Endothelial cell (in vitro differentiated cells): ENCODE results near the gene RASA2. TPM values are rescaled to one million over a fixed set of nuclear protein-coding genes. Genes with fewer than 3 reads are reported as not detected.

Experiments used
- DNase-seq: peaks from one replicate; pipeline ENCODE4 v3.0.0; 2021; ENCODE audit warnings: low spot score
- H3K27ac Mint-ChIP-seq: one replicate; pipeline ENCODE4 v1.8.0; 2021; ENCODE audit warnings: mixed read lengths, inconsistent platforms; ENCODE audit not compliant: unreplicated experiment
- H3K27me3 Mint-ChIP-seq: one replicate; pipeline ENCODE4 v1.8.0; 2021; ENCODE audit warnings: mild to moderate bottlenecking, moderate library complexity, mixed read lengths, inconsistent platforms; ENCODE audit not compliant: unreplicated experiment
- H3K36me3 Mint-ChIP-seq: one replicate; pipeline ENCODE4 v1.8.0; 2021; ENCODE audit warnings: mild to moderate bottlenecking, low read depth, mixed read lengths, inconsistent platforms; ENCODE audit not compliant: unreplicated experiment
- H3K4me1 Mint-ChIP-seq: one replicate; pipeline ENCODE4 v1.8.0; 2021; ENCODE audit warnings: mild to moderate bottlenecking, mixed read lengths, inconsistent platforms; ENCODE audit not compliant: unreplicated experiment
- H3K4me3 Mint-ChIP-seq: one replicate; pipeline ENCODE4 v1.8.0; 2021; ENCODE audit warnings: mild to moderate bottlenecking, mixed read lengths, inconsistent platforms; ENCODE audit not compliant: unreplicated experiment
- H3K9me3 Mint-ChIP-seq: one replicate; pipeline ENCODE4 v1.8.0; 2021; ENCODE audit warnings: mixed read lengths, inconsistent platforms; ENCODE audit not compliant: unreplicated experiment
- total RNA-seq: library from RNA; stranded (reverse); fragmentation: NEBNext Ultra II Directional; extraction: Animal tissue kit (Norgen Biotek cat#: 25700); gene quantifications from one replicate; pipeline ENCODE4 v1.2.1, GENCODE V29; 2021; ENCODE audit not compliant: unreplicated experiment
- TF ChIP-seq, protein P1 (sequence below): fragments of 200-600 bp; sonication (generic); IDR thresholded peaks from one replicate; pipeline ENCODE4 v1.5.0; 2021; ENCODE audit warnings: antibody characterized with exemption; ENCODE audit not compliant: unreplicated experiment

Gene RASA2
- total RNA-seq, 1 donor from 2014 or later, result 32.5 TPM

DNA sequence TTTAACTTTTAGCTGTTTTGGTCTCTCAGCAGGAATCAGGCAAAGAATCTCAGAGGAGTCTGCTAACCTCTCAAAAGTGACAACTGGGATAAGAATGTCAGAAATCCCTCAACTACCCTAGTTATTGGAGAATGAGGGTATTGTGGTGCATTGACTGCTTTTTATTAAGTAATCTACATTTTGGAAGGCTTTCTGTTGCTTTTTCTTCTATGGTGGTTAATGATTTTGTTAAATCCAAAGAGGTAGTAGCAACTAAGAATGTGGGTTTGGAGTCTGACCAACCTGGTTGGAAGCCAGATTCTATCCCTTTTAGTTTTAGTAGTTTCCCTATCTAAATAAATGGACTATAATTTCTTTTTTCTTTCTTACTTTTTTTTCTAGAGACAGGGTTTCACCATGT, 156.6 kb downstream of the RASA2 start:
- no peak for DNase-seq
- Mint-ChIP-seq H3K27ac (no peak overlapping the region), H3K27me3 (peaks cover 2% of the 10 kb centered on the region), H3K9me3 (no peaks in the 10 kb centered on the region), H3K4me3 (no peak overlapping the region), H3K4me1 (peaks cover 12% of the 10 kb centered on the region), H3K36me3 (no peaks in the 10 kb centered on the region)
- TF ChIP-seq, protein P1, sequence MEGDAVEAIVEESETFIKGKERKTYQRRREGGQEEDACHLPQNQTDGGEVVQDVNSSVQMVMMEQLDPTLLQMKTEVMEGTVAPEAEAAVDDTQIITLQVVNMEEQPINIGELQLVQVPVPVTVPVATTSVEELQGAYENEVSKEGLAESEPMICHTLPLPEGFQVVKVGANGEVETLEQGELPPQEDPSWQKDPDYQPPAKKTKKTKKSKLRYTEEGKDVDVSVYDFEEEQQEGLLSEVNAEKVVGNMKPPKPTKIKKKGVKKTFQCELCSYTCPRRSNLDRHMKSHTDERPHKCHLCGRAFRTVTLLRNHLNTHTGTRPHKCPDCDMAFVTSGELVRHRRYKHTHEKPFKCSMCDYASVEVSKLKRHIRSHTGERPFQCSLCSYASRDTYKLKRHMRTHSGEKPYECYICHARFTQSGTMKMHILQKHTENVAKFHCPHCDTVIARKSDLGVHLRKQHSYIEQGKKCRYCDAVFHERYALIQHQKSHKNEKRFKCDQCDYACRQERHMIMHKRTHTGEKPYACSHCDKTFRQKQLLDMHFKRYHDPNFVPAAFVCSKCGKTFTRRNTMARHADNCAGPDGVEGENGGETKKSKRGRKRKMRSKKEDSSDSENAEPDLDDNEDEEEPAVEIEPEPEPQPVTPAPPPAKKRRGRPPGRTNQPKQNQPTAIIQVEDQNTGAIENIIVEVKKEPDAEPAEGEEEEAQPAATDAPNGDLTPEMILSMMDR, result no peak

DNA sequence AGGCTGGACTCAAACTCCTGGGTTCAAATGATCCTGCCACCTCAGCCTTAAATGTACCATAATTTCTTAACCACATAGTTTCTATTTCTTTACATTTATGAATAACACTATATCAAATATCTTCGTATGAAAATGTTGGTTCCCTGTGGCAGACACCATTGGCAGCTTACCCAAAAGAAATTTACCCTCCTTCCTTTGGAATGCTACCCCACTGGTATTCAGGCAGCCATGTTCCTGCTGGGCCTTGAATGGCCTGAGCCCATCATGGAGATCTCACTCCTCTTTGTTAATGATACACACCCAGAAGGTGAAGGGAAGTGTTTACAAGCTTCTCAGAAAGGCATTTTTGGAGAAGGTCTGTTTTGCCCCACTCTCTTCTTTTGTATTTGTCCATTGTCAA, 157.0 kb downstream of the RASA2 start:
- TF ChIP-seq, protein P1, result no peak
- H3K9me3 Mint-ChIP-seq, result no peaks in the 10 kb centered on the region
- no peak overlapping the region for H3K4me3 Mint-ChIP-seq
- DNase-seq, result no peak
- no peak overlapping the region for H3K27ac Mint-ChIP-seq
- peaks cover 15% of the 10 kb centered on the region for H3K4me1 Mint-ChIP-seq
- H3K36me3 Mint-ChIP-seq, result no peaks in the 10 kb centered on the region
- H3K27me3 Mint-ChIP-seq, result peaks cover 2% of the 10 kb centered on the region

DNA sequence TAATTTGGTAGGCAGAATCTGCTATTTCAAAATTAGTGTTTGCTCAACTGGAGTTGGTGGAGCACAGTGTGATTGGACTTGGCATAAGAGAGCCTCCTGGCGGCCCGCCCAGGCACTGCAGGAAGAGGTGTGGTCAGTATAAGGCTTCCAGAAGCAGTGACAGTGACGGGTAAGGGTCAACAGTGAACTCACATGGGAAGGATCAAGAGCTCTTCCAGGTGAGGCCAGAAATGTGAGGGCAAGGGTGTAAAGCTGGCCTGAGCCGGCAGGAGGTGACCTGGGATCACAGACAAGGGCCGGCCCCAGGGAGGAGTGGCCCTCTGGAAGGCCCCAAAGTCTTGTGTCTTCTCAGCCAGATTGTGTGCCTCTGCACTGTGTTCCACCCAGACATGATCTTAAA, 158.1 kb downstream of the RASA2 start:
- Mint-ChIP-seq H3K27ac (no peak overlapping the region), H3K36me3 (no peaks in the 10 kb centered on the region), H3K4me3 (no peak overlapping the region), H3K4me1 (peaks cover 15% of the 10 kb centered on the region), H3K9me3 (no peaks in the 10 kb centered on the region), H3K27me3 (peaks cover 2% of the 10 kb centered on the region)
- peak; percentile 77 for DNase-seq
- TF ChIP-seq, protein P1, result peak; percentile 87

DNA sequence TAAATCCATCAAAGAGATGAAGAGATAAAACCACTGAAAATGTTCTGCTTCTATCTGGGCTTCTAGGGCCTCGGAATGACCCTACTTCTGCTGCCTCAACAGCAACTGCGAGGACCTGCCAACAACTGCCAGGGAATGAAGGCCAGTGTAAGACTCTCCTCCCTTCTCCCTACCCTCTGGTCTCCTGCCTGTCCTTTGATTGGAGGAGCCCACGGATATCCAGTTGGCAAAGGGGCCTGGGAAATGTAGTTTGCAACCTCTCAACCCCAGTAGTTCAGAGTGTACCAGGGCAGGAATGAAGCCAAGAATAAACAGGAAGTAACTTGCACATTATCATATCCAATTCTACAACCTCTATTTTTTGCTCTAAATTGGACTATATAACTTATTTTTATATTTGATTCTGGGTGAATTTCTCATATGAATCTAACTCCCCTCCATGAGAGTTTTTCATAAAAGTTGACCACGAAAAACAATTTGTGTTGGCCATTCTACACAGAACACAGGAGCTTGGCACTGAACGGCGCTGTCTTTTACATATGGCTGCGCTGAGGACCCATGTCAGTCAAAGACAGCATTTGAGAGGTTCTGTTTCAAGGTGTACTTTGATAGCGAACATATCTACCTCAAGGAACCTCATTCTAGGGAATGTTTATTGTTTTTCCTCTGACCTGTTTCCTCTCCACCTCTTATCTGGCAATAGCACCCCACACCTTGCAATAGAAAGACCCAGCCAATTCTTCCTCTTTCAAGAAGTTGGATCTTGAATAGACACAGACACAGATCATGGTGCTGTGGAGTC, 160.1 kb downstream of the RASA2 start:
- TF ChIP-seq, protein P1, result no peak
- Mint-ChIP-seq H3K27ac (peak overlapping the region; percentile 53), H3K9me3 (no peaks in the 10 kb centered on the region), H3K4me1 (peaks cover 15% of the 10 kb centered on the region), H3K36me3 (no peaks in the 10 kb centered on the region), H3K27me3 (peaks cover 2% of the 10 kb centered on the region), H3K4me3 (no peak overlapping the region)
- peak; percentile 38 for DNase-seq

DNA sequence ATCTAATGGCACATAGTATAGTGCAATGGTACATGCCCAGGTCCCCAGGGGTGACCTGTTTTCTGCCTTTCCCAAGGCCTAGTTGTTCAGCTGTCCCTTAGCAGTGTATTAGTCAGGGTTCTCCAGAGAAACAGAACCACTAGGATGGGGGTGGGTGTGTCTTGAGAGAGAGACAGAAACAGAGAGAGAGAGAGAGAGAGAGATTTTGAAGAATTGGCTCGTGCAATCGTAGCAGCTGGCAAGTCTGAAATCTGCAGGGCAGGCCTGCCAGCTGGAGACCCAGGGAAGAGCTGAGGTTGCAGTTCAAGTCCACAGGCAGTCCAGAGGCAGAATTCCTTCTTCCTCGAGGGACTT, 160.7 kb downstream of the RASA2 start:
- Mint-ChIP-seq H3K9me3 (no peaks in the 10 kb centered on the region), H3K4me1 (peaks cover 15% of the 10 kb centered on the region), H3K27ac (peak overlapping the region; percentile 53), H3K4me3 (no peak overlapping the region), H3K36me3 (no peaks in the 10 kb centered on the region), H3K27me3 (peaks cover 2% of the 10 kb centered on the region)
- TF ChIP-seq, protein P1, result no peak
- no peak for DNase-seq
